Naive thymus-derived CD4-positive, alpha-beta T cell (primary cell): ENCODE results near the gene ADGRG1. TPM values are rescaled to one million over a fixed set of nuclear protein-coding genes. Genes with fewer than 3 reads are reported as not detected.

Source experiments
- ATAC-seq: fragments of 150-1000 bp; cut with Tn5 transposase; 2 replicates; pipeline ENCODE4 v1.10.0; 2021; ENCODE audit warnings: mild to moderate bottlenecking, moderate library complexity
- CTCF ChIA-PET: fragments of 350-600 bp; sonication (Branson Sonifier 250); formaldehyde crosslinking; loops from one replicate; lab custom pipeline; 2021; ENCODE audit warnings: antibody characterized with exemption; lab: Charles Lee
- POLR2A ChIA-PET: fragments of 350-600 bp; sonication (Branson Sonifier 250); formaldehyde crosslinking; loops from one replicate; lab custom pipeline; 2021; ENCODE audit warnings: antibody characterized with exemption, inconsistent platforms; lab: Charles Lee
- DNase-seq, 9 donors: peaks; one replicate each; pipeline versions ENCODE4 v3.0.0 to v3.0.0-alpha.2; 2020 to 2022; ENCODE audit warnings: mixed read lengths in 1 of 9
- H3K27ac ChIP-seq: one replicate; pipeline ENCODE4 v1.7.0; 2013; ENCODE audit warnings: mild to moderate bottlenecking, low read depth, low read length, moderate library complexity
- H3K27me3 ChIP-seq, 2 donors: one replicate each; pipeline ENCODE4 v1.7.0; 2013; ENCODE audit warnings: low read length in 2 of 2, mild to moderate bottlenecking in 2 of 2, moderate library complexity in 2 of 2; ENCODE audit not compliant: control insufficient read depth in 2 of 2, insufficient read depth in 2 of 2
- H3K36me3 ChIP-seq, 3 experiments: 1 replicate in 2 of 3; 2 replicates in 1 of 3; pipeline ENCODE4 v1.7.0; 2013; ENCODE audit warnings: low read length in 3 of 3, mild to moderate bottlenecking in 3 of 3, moderate library complexity in 1 of 3; ENCODE audit not compliant: insufficient read depth in 3 of 3, control insufficient read depth in 2 of 3
- H3K4me1 ChIP-seq, 2 donors: one replicate each; pipeline ENCODE4 v1.7.0; 2013; ENCODE audit warnings: low read length in 2 of 2, mild to moderate bottlenecking in 2 of 2, moderate library complexity in 1 of 2; ENCODE audit not compliant: control insufficient read depth in 2 of 2, insufficient read depth in 2 of 2
- H3K4me3 ChIP-seq: 2 replicates; pipeline ENCODE4 v1.7.0; 2013; ENCODE audit warnings: mild to moderate bottlenecking, low read length
- H3K9me3 ChIP-seq, 3 experiments: 1 replicate in 2 of 3; 2 replicates in 1 of 3; pipeline ENCODE4 v1.7.0; 2013; ENCODE audit warnings: low read length in 3 of 3; ENCODE audit not compliant: control insufficient read depth in 2 of 3
- H3K27ac Mint-ChIP-seq, 9 donors: one replicate each; pipeline ENCODE4 v1.8.0; 2020 to 2022; ENCODE audit warnings: mixed read lengths in 9 of 9, mild to moderate bottlenecking in 8 of 9, moderate library complexity in 5 of 9, inconsistent platforms in 2 of 9
- H3K27me3 Mint-ChIP-seq, 5 donors: one replicate each; pipeline ENCODE4 v1.8.0; 2021 to 2022; ENCODE audit warnings: mixed read lengths in 5 of 5, mild to moderate bottlenecking in 1 of 5
- H3K36me3 Mint-ChIP-seq, 5 donors: one replicate each; pipeline ENCODE4 v1.8.0; 2020 to 2022; ENCODE audit warnings: mixed read lengths in 5 of 5, mild to moderate bottlenecking in 3 of 5, inconsistent platforms in 1 of 5
- H3K4me1 Mint-ChIP-seq, 7 donors: one replicate each; pipeline ENCODE4 v1.8.0; 2020 to 2022; ENCODE audit warnings: mixed read lengths in 7 of 7, mild to moderate bottlenecking in 3 of 7, inconsistent platforms in 1 of 7
- H3K4me3 Mint-ChIP-seq, 10 donors: one replicate each; pipeline ENCODE4 v1.8.0; 2020 to 2022; ENCODE audit warnings: mild to moderate bottlenecking in 10 of 10, mixed read lengths in 10 of 10, moderate library complexity in 6 of 10, inconsistent platforms in 2 of 10
- H3K9me3 Mint-ChIP-seq, 11 donors: one replicate each; pipeline ENCODE4 v1.8.0; 2020 to 2022; ENCODE audit warnings: mixed read lengths in 11 of 11, mild to moderate bottlenecking in 4 of 11, inconsistent platforms in 1 of 11, moderate library complexity in 1 of 11
- intact Hi-C, 2 donors: fragments of 100-400 bp; cut with micrococcal nuclease; formaldehyde crosslinking; loops; one replicate each; pipeline ENCODE4 v1.15.1; 2023
- polyA plus RNA-seq, 2 donors: library from polyadenylated mRNA; unstranded; fragments of 300-500 nt; fragmentation: Illumina TruSeq; gene quantifications; one replicate each; pipeline ENCODE4 v1.2.3, GENCODE V29; 2021
- total RNA-seq, 6 experiments: library from RNA in 5 of 6; stranded (reverse) in 5 of 6; gene quantifications; 1 replicate in 5 of 6; 2 replicates in 1 of 6; pipeline ENCODE4 v1.2.3 and lab custom pipeline; 2021 to 2026

Gene ADGRG1
- total and polyA plus RNA-seq, 7 experiments from 2014 or later, result 0.07 to 96.0 (median 1.5) TPM

DNA sequence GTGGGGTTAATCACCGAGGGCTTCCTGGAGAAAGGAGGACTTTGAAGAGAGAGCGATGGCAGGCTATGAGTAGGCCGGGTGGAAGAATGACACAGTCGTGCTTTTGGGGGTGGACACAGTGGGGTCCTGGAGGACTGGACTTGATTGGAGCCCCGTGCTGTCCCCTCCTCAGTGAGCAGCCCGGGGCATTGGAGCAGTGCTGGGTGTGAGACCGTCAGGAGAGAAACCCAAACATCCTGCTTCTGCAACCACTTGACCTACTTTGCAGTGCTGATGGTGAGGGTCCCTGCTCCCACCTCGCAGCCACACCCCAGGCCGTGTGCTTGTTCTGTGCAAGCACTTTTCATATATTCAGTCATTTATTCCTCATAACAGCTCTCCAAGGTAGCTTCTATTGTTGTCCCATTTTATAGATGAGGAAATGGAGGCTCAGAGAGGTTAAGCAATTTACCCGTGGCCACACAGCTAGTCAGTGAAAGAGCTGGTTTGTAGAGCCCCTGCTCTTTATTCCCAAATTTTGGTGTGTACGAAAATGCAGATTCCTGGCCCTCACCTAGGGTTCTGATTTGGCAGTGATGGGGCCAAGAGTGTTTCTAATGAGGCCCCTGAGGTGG is 28.0 kb downstream of the ADGRG1 start:
- no peaks in the 10 kb centered on the region for H3K27me3 ChIP-seq
- H3K9me3 ChIP-seq, result no peaks in the 10 kb centered on the region
- no peaks in the 10 kb centered on the region for H3K9me3 Mint-ChIP-seq
- peak overlapping the region in 1 of 9 donors; percentile 30 for H3K27ac Mint-ChIP-seq
- H3K36me3 ChIP-seq, result no peaks in the 10 kb centered on the region
- intact Hi-C loops, result no loop called here
- CTCF ChIA-PET, result interaction anchor here (1.4 kb wide), 1 partner anchor 8 kb away, joined by 7 read pairs; no protein-coding TSS in a partner anchor
- H3K4me3 Mint-ChIP-seq, result peak overlapping the region in 1 of 10 donors; percentile 16
- peaks cover 0 to 22% of the 10 kb centered on the region in 2 donors for H3K4me1 ChIP-seq
- ATAC-seq (no peak), DNase-seq (no peak)
- no peak overlapping the region for H3K27ac ChIP-seq
- no peaks in the 10 kb centered on the region for H3K27me3 Mint-ChIP-seq
- H3K36me3 Mint-ChIP-seq, result no peaks in the 10 kb centered on the region
- H3K4me3 ChIP-seq, result no peak overlapping the region
- POLR2A ChIA-PET, result no interaction called here
- peaks cover 5 to 12% (median 9%) of the 10 kb centered on the region in 7 donors for H3K4me1 Mint-ChIP-seq

DNA sequence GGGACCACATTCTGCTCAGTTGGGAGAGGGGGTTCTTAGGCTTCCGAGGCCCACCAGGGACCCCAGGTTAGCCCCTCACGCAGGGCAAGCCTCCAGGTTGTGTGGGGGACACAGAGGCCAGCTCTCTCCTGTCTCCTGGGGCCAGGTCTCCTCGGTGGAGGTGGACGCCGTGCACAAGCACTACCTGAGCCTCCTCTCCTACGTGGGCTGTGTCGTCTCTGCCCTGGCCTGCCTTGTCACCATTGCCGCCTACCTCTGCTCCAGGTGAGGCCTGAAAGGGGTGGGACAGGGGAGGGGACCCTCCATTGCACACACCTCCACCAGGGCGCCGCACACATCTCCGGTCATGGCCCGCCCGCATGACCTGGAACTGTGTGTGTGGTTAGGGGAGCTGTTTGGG is 28.8 kb downstream of the ADGRG1 start:
- no peaks in the 10 kb centered on the region for H3K27me3 ChIP-seq
- H3K27me3 Mint-ChIP-seq, result no peaks in the 10 kb centered on the region
- H3K27ac ChIP-seq, result no peak overlapping the region
- H3K27ac Mint-ChIP-seq, result no peak overlapping the region
- peaks cover 0 to 5% (median under 1%) of the 10 kb centered on the region in 7 donors for H3K4me1 Mint-ChIP-seq
- no peaks in the 10 kb centered on the region for H3K36me3 ChIP-seq
- peaks cover 0 to 1% (median 0%) of the 10 kb centered on the region in 5 donors for H3K36me3 Mint-ChIP-seq
- CTCF ChIA-PET, result interaction anchor here (1.4 kb wide), 1 partner anchor 9 kb away, joined by 7 read pairs; no protein-coding TSS in a partner anchor
- DNase-seq, result no peak
- intact Hi-C loops, result no loop called here
- H3K4me1 ChIP-seq, result peaks cover 0 to 18% of the 10 kb centered on the region in 2 donors
- POLR2A ChIA-PET, result no interaction called here
- no peak for ATAC-seq
- no peaks in the 10 kb centered on the region for H3K9me3 ChIP-seq
- no peaks in the 10 kb centered on the region for H3K9me3 Mint-ChIP-seq
- H3K4me3 Mint-ChIP-seq, result no peak overlapping the region
- no peak overlapping the region for H3K4me3 ChIP-seq

DNA sequence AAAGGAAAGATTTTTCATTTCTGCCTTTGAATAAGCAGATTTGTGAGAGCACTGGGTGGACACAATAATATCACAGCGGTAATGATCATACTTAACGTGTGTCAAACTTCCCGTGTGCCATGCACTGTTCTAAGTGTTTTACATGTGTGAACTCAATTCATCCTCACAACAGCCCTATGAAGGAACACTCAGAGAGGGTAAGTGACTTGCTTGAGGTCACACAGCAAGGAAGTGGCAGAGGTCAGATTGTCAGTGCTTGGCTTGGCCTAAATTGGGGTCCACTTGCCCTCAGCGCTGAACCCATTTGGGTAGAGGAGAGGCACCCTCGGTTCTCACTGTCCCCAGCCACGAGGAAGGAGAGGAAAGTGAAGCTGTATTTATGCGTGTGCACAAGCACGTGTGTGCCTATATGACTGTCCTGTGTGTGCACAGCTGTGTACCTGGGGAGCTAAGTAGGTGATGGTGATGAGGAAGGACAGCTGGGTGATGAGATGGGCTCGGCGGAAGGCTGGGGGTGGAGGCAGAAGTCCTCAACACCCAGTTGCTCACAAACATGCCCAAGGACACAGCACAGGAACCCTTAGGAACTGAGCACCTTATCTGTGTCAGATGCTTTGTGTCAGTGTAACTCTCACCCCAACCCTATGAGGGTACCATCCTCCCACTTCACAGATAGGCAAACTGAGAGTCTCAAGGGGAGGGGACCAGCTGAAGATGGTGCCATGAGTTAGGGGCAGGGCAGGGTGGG is 29.9 kb downstream of the ADGRG1 start:
- Mint-ChIP-seq H3K27ac (peak overlapping the region in 1 of 9 donors; percentile 45), H3K4me1 (peaks cover 0 to 5% (median 0%) of the 10 kb centered on the region in 7 donors), H3K36me3 (peaks cover 0 to 1% (median 0%) of the 10 kb centered on the region in 5 donors), H3K9me3 (no peaks in the 10 kb centered on the region), H3K27me3 (no peaks in the 10 kb centered on the region), H3K4me3 (no peak overlapping the region)
- ATAC-seq (no peak), DNase-seq (no peak)
- no peak overlapping the region for H3K4me3 ChIP-seq
- H3K27ac ChIP-seq, result no peak overlapping the region
- intact Hi-C loops, result no loop called here
- H3K36me3 ChIP-seq, result no peaks in the 10 kb centered on the region
- peaks cover 0 to 15% of the 10 kb centered on the region in 2 donors for H3K4me1 ChIP-seq
- ChIA-PET CTCF (interaction anchor here (1.4 kb wide), 1 partner anchor 10 kb away, joined by 7 read pairs; no protein-coding TSS in a partner anchor), POLR2A (no interaction called here)
- no peaks in the 10 kb centered on the region for H3K9me3 ChIP-seq
- no peaks in the 10 kb centered on the region for H3K27me3 ChIP-seq

DNA sequence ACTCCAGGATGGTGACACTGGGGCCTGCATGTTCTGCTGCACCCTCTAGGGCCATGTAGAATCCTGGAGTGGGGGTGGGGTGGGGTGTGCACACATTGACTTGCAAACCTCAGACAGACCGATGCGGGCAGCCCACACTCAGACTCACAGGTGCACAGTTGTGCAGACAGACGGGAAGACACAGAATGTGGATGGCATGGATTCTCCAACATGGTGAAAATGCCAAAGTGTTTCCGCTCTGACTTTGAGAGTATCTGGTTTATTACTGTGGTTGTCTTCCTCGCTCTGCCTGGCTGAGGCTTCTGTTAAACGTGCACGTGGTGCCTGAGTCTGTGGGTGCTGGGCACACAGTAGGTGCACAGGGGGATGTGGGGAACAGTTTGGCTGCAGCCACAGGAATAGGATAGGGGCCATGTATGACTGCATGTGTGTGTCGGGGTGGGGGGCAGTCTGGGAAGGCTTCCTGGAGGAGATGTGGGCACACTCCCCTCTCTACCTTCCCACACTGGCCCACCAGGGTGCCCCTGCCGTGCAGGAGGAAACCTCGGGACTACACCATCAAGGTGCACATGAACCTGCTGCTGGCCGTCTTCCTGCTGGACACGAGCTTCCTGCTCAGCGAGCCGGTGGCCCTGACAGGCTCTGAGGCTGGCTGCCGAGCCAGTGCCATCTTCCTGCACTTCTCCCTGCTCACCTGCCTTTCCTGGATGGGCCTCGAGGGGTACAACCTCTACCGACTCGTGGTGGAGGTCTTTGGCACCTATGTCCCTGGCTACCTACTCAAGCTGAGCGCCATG is 30.6 kb downstream of the ADGRG1 start:
- H3K27me3 ChIP-seq, result no peaks in the 10 kb centered on the region
- ATAC-seq (no peak), DNase-seq (no peak)
- H3K4me3 ChIP-seq, result no peak overlapping the region
- Mint-ChIP-seq H3K27me3 (no peaks in the 10 kb centered on the region), H3K4me3 (no peak overlapping the region), H3K9me3 (no peaks in the 10 kb centered on the region), H3K4me1 (peaks cover 0 to 3% (median 0%) of the 10 kb centered on the region in 7 donors), H3K27ac (no peak overlapping the region), H3K36me3 (peaks cover 0 to 1% (median 0%) of the 10 kb centered on the region in 5 donors)
- no peaks in the 10 kb centered on the region for H3K9me3 ChIP-seq
- ChIA-PET CTCF (no interaction called here), POLR2A (no interaction called here)
- intact Hi-C loops, result no loop called here
- peaks cover 0 to 15% of the 10 kb centered on the region in 2 donors for H3K4me1 ChIP-seq
- no peak overlapping the region for H3K27ac ChIP-seq
- H3K36me3 ChIP-seq, result no peaks in the 10 kb centered on the region

- no peaks in the 10 kb centered on the region for H3K4me1 Mint-ChIP-seq
- peaks cover 0 to 1% (median 0%) of the 10 kb centered on the region in 5 donors for H3K36me3 Mint-ChIP-seq
- Histone ChIP-seq H3K27ac (no peak overlapping the region), H3K27me3 (no peaks in the 10 kb centered on the region), H3K4me1 (peaks cover 0 to 11% of the 10 kb centered on the region in 2 donors), H3K4me3 (no peak overlapping the region), H3K36me3 (no peaks in the 10 kb centered on the region), H3K9me3 (no peaks in the 10 kb centered on the region)
- no peak for ATAC-seq
- no peak overlapping the region for H3K27ac Mint-ChIP-seq
- ChIA-PET POLR2A (no interaction called here), CTCF (interaction anchor here (1.5 kb wide), 1 partner anchor 11 kb away, joined by 3 read pairs; no protein-coding TSS in a partner anchor)
- no peak for DNase-seq
- H3K27me3 Mint-ChIP-seq, result no peaks in the 10 kb centered on the region
- no peak overlapping the region for H3K4me3 Mint-ChIP-seq
- no peaks in the 10 kb centered on the region for H3K9me3 Mint-ChIP-seq
- intact Hi-C loops, result no loop called here
Measured at GRCh38 chr16:57660715-57661463, 32.5 kb downstream of the ADGRG1 start.

DNA sequence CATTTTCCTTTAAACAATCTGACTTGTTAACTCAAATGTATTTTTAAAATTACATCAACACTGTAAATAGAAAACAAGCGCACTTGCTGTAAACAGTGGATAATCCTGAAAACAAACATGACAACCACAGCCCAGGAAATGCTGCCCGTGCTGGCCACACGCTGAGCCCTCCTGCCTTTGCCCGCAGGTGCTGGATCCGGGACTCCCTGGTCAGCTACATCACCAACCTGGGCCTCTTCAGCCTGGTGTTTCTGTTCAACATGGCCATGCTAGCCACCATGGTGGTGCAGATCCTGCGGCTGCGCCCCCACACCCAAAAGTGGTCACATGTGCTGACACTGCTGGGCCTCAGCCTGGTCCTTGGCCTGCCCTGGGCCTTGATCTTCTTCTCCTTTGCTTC is 33.1 kb downstream of the ADGRG1 start:
- Histone ChIP-seq H3K27me3 (no peaks in the 10 kb centered on the region), H3K9me3 (no peaks in the 10 kb centered on the region), H3K36me3 (no peaks in the 10 kb centered on the region), H3K4me1 (peaks cover 0 to 5% of the 10 kb centered on the region in 2 donors), H3K4me3 (no peak overlapping the region), H3K27ac (no peak overlapping the region)
- peaks cover 0 to 2% (median 0%) of the 10 kb centered on the region in 7 donors for H3K4me1 Mint-ChIP-seq
- no peaks in the 10 kb centered on the region for H3K9me3 Mint-ChIP-seq
- ATAC-seq, result no peak
- no peak for DNase-seq
- peaks cover 0 to 1% (median 0%) of the 10 kb centered on the region in 5 donors for H3K36me3 Mint-ChIP-seq
- ChIA-PET CTCF (interaction anchor here (1.5 kb wide), 1 partner anchor 12 kb away, joined by 3 read pairs; no protein-coding TSS in a partner anchor), POLR2A (no interaction called here)
- no peak overlapping the region for H3K4me3 Mint-ChIP-seq
- intact Hi-C loops, result no loop called here
- H3K27me3 Mint-ChIP-seq, result no peaks in the 10 kb centered on the region
- H3K27ac Mint-ChIP-seq, result no peak overlapping the region
